GM18951 (cell line): Measurements from ENCODE around the gene USP37.

Source experiments
- POLR2A ChIP-seq: IDR thresholded peaks from 4 replicates; pipeline ENCODE4 v1.6.1; 2011; ENCODE audit warnings: mild to moderate bottlenecking; ENCODE audit not compliant: insufficient read length, insufficient read depth; ENCODE audit errors: extremely low read depth
- in situ Hi-C: fragments of 300-500 bp; cut with MboI; formaldehyde crosslinking; loops from one replicate; pipeline ENCODE4 v1.12.0; 2022; ENCODE audit warnings: low sequenced_read_pairs, mixed read lengths, inconsistent platforms; ENCODE audit not compliant: unreplicated experiment

The USP37 gene

GRCh38 chr2:218523651-218524050, 44.5 kb downstream of the USP37 start:
- in situ Hi-C loops = no loop called here
- no peak for TF ChIP-seq POLR2A

GRCh38 chr2:218518876-218519275, 49.3 kb downstream of the USP37 start:
- in situ Hi-C loops = no loop called here

GRCh38 chr2:218517434-218518206, 50.5 kb downstream of the USP37 start:
- in situ Hi-C loops = no loop called here
- TF ChIP-seq POLR2A = no peak

More at GRCh38 chr2:218518876-218519275, 49.3 kb downstream of the USP37 start:
- TF ChIP-seq POLR2A = no peak

- in situ Hi-C loops = no loop called here
- TF ChIP-seq POLR2A = no peak
Observed at GRCh38 chr2:218516614-218517013, 51.5 kb downstream of the USP37 start.

GRCh38 chr2:218513676-218514075, 54.5 kb downstream of the USP37 start:
- in situ Hi-C loops = no loop called here
- no peak for TF ChIP-seq POLR2A

- no peak for TF ChIP-seq POLR2A
- in situ Hi-C loops = no loop called here
Observed at GRCh38 chr2:218508299-218508698, 59.9 kb downstream of the USP37 start.

- no peak for TF ChIP-seq POLR2A
Observed at GRCh38 chr2:218505754-218506371, 62.3 kb downstream of the USP37 start.

GRCh38 chr2:218501665-218502064, 66.5 kb downstream of the USP37 start:
- in situ Hi-C loops = no loop called here
- no peak for TF ChIP-seq POLR2A

More at GRCh38 chr2:218505754-218506371, 62.3 kb downstream of the USP37 start:
- in situ Hi-C loops = no loop called here

GRCh38 chr2:218500501-218501060, 67.6 kb downstream of the USP37 start:
- no peak for TF ChIP-seq POLR2A
- in situ Hi-C loops = no loop called here

- no peak for TF ChIP-seq POLR2A
- in situ Hi-C loops = no loop called here
Observed at GRCh38 chr2:218485986-218486667, 82.0 kb downstream of the USP37 start.

- in situ Hi-C loops = no loop called here
- TF ChIP-seq POLR2A = no peak
Observed at GRCh38 chr2:218482651-218483050, 85.5 kb downstream of the USP37 start.

- TF ChIP-seq POLR2A = no peak
Observed at GRCh38 chr2:218479595-218479994, 88.6 kb downstream of the USP37 start.

GRCh38 chr2:218478544-218478943, 89.6 kb downstream of the USP37 start:
- in situ Hi-C loops = no loop called here
- no peak for TF ChIP-seq POLR2A

More at GRCh38 chr2:218479595-218479994, 88.6 kb downstream of the USP37 start:
- in situ Hi-C loops = no loop called here
